Stimulated activated CD4-positive, alpha-beta T cell treated with anti-CD3 and anti-CD28 coated beads, Interleukin-2, amount 100 ng/mL, for 24 hours (primary cell): Measurements from ENCODE around the gene ICOSLG.
"Not testable (repeated sequence)": the region's sequence is repeated elsewhere in the genome, so short reads cannot be mapped to it uniquely, and the experiment has no call there.

Experiments
- DNase-seq, 2 donors: peaks; one replicate each; pipeline ENCODE4 v3.0.0-alpha.2; 2020

The ICOSLG gene, protein sequence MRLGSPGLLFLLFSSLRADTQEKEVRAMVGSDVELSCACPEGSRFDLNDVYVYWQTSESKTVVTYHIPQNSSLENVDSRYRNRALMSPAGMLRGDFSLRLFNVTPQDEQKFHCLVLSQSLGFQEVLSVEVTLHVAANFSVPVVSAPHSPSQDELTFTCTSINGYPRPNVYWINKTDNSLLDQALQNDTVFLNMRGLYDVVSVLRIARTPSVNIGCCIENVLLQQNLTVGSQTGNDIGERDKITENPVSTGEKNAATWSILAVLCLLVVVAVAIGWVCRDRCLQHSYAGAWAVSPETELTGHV

GRCh38 chr21:44240842-44241241 lies at the start of gene ICOSLG:
Gene ICOSLG (minus strand): TSS chr21:44240943. CDS start chr21:44240817, 126 bp downstream.
- not testable (repeated sequence) for DNase-seq

DNA sequence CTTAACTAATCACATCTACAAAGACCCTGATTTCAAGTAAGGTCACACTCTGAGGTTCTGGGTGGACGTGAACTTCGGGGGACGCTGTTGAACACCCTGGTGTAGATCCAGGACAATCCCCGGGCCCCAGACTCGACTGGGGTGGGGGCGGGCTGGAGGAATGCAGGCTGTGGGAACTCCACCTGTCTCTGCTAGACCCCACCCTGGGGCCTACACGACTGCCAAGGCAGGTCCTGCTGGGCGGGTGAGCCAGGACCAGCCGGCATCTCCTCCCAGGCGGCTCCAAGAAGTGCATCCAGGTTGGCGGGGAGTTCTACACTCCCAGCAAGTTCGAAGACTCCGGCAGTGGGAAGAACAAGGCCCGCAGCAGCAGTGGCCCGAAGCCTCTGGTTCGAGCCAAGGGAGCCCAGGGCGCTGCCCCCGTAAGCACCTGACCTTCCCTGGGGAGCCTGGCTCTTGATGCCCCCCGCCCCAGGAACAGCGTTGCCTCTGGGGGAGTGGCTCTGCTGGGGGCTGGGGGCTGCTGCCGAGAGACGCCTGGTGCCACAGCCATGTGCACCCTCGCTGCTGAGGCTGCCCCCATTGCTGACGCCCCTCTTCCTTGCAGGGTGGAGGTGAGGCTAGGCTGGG lies 48.8 kb upstream of the ICOSLG start:
- DNase-seq, result no peak

DNA sequence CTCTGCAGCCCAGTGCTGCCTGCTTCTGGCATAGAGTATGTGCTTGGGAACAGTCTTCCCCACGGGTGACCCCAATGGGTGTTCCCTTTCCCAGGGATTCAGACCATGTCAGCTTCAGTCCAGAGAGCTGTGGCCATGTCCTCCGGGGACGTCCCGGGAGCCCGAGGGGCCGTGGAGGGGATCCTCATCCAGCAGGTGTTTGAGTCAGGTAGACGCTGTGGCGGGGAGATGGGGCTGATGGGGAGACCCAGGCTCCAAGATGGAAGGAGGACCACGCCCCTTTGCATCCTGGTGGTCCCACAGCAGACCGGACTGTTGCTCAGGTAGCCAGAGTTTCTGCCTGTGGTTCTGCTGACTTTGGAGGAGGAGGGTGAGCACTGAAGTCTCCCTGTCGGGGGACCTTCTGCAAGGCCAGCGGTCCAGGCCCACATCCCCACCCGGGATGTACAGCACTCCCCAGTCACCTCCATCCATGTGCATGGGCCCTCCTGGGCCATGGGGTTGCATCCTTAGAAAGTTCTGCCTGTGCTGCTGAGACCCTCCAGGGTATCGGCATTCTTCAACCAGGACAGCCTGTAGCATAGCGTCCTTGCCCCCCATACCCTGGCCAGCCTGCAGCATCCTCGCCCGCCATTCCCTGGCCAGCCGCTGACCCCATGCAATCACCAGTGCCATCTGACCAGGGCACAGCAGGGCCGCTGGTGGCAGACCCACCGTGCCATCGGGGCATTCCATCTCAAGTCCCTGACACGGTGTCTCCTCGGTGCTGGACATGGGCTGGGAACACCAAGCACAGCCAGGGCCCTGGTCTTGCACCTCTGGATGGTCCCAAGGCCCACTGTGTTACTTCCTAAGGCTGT lies 47.7 kb upstream of the ICOSLG start:
- DNase-seq, result no peak

DNA sequence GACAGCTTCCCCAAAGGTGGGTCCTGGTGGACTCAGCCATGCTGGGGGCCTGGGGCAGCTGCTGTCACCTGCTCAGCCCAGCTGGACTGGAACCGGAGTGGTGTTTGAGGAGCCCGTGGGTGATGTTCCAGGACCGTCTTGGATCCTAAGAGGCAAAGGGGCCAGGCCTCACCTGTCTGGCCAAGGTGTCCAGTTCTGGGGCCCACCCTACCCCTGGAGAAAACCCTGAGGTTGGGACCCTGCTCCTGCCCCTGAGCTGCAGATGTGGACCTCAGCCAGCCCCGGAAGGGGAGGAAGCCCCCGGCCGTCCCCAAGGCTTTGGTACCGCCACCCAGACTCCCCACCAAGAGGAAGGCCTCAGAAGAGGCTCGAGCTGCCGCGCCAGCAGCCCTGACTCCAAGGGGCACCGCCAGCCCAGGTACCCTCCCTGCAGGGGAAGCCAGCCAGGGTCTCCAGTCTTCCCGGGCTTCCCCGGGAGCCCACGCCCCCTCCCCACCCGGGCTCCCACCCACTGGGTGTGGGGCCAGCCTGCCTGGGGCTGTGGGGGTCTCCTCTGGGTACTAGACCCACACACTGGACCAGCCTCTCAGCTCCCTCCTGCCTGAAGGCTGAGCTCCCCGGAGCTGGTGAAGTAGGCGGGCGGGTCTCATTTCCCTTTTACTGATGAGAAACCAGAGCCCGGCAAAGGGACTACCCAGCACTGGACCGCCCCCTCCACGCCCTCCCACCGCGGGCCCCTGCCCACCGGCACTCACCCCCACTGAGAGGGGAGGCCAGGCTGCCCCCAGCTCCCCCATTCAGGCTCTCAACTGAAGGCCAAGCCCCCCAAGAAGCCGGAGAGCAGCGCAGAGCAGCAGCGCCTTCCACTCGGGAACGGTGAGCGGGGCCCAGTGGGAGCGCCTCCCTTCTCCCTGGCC lies 46.2 kb upstream of the ICOSLG start:
- no peak for DNase-seq

DNA sequence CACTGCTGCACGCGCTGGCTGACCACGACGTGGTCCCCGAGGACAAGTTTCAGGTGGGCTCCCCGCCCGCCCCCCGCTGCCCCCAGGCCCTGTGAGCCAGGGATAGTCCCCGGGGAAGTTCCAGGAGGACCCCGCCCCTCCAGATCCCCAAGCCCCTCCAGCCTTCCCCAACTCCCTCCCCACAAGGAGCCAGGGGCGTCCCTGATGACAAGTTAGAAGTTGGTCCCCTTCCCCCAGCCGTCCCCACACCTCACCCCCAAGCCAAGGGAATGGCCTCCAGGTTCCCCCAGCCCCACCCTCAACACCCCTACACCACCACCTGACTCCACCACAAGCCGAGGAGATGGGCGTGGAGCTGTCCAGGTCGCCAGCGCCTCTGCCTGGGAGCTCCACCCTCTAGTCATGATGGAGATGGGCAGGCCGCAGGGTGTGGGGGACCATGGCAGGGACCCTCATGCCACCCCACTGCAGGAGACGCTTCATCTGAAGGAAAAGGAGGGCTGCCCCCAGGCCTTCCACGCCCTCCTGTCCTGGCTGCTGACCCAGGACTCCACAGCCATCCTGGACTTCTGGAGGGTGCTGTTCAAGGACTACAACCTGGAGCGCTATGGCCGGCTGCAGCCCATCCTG lies 45.5 kb upstream of the ICOSLG start:
- DNase-seq, result no peak

GRCh38 chr21:44285138-44285992 lies 44.6 kb upstream of the ICOSLG start, which contains the start of gene AIRE:
Gene AIRE (plus strand): TSS chr21:44285876. CDS start chr21:44286007, 131 bp downstream.
- no peak for DNase-seq

- DNase-seq, result no peak
Observed at GRCh38 chr21:44283948-44284347, 43.2 kb upstream of the ICOSLG start.

DNA sequence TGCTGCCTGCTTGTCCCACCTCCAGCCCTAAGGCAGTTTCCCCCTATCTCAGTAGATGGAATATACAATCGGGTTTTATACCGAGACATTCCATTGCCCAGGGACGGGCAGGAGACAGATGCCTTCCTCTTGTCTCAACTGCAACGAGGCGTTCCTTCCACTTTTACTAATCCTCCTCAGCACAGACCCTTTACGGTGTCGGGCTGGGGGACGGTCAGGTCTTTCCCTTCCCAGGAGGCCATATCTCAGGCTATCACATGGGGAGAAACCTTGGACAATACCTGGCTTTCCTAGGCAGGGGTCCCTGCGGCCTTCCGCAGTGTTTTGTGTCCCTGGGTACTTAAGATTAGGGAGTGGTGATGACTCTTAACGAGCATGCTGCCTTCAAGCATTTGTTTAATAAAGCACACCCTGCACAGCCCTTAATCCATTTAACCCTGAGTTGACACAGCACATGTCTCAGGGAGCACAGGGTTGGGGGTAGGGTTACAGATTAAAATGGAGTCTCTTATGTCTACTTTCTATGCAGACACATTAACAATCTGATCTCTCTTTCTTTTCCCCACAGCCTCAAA lies 42.6 kb upstream of the ICOSLG start:
- not testable (repeated sequence) for DNase-seq

GRCh38 chr21:44282370-44282769 lies 41.6 kb upstream of the ICOSLG start:
- DNase-seq, result no peak

GRCh38 chr21:44281801-44282200 lies 41.1 kb upstream of the ICOSLG start:
- no peak for DNase-seq

GRCh38 chr21:44279354-44280260 lies 38.9 kb upstream of the ICOSLG start:
- DNase-seq, result no peak

DNA sequence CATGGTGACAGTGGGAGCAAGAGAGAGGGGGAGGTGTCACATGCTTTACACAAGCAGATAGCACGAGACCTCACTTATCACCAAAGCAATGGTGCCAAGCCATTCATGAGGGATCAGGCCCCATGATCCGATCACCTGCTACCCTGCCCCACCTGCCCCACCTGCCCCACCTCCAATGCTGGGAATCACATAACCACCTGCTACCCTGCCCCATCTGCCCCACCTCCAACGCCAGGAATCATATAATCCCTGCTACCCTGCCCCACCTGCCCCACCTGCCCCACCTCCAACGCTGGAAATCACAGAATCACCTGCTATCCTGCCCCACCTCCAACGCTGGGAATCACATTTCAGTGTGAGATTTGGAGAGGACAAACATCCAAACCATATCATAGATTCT lies 34.3 kb upstream of the ICOSLG start:
- no peak for DNase-seq

GRCh38 chr21:44273046-44273445 lies 32.3 kb upstream of the ICOSLG start:
- DNase-seq, result no peak

DNA sequence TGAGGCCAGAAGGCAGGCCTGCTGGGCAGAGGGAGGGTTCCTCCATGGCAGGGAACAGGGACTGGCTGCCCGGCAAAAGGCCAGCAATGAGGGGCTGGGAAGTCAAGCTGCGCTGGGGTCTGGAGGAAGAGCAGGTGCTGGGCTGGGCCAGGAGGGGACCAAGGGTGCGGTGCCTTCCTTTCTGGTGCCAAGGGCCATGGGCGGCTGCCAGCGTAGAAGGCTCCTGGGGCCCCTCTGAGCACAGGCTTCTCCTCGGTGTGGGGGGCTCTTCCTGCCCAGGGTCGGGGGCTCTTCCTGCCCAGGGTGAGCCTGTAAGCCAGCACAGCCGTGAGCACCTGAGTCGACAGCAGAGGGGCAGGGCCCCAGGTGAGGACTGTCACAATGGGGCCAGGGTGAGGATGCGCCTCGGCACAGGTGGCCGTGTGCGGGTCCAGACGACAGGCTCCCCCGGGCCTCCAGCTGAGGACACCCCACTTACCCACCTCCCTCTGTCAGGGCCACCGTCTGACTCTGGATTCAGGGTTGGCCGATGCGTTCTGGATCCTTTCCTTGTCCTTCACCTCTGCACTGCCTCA lies 31.6 kb upstream of the ICOSLG start:
- DNase-seq, result no peak

DNA sequence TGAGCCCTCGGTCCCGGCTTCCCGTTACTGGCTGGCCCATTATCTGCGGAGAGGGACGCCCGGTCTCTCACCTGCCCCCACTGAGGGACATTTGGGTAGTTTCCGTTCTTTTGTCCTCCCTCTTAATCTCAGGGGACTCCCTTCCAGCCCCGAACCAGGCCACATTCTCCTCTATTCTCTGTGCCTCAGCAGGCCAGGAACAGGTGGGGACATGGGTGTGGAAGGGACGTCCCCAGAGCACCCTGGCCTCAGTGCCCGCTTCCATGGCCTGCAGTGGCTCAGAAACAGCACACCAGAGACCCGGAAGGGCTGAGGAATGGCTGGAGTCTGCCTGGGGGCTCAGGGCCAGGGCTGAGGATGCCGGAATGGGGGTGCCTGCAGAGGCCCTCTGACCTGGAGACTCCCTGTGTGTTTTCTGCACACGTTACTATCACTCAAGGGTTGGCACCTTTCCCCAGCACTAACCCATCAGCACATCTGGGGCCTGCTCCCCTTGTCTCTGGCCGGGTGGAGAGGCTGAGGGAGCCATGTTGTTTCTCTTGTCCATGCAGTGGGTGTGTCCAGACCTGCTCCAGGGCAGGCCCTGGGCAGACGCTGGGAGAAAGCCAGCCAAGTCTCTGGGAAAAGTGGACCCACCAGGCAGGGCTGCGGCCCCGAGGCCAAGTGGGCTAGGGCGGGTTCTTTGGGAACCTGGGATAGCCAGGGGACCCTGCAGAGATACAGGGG lies 31.0 kb upstream of the ICOSLG start:
- DNase-seq, result no peak

GRCh38 chr21:44269090-44269489 lies 28.3 kb upstream of the ICOSLG start:
- DNase-seq, result no peak

- peak in 1 of 2 donors; percentile 10 for DNase-seq
Observed at GRCh38 chr21:44267655-44268142, 27.0 kb upstream of the ICOSLG start.

GRCh38 chr21:44265734-44266270 lies 25.1 kb upstream of the ICOSLG start:
- no peak for DNase-seq
